Mesendoderm (in vitro differentiated cells): ENCODE results near the gene NEURL1.

Experiments
- DNase-seq: peaks from one replicate; pipeline ENCODE4 v3.0.0; 2013
- H2AK5ac ChIP-seq: 2 replicates; pipeline ENCODE4 v1.6.1; 2013; ENCODE audit warnings: low read length, inconsistent platforms
- H2BK120ac ChIP-seq: 2 replicates; pipeline ENCODE4 v1.6.1; 2013; ENCODE audit warnings: low read depth, mild to moderate bottlenecking, low read length, moderate library complexity, mixed read lengths
- H2BK15ac ChIP-seq: replicated peaks from 2 replicates; pipeline ENCODE4 v1.6.1; 2013; ENCODE audit warnings: low read depth, mild to moderate bottlenecking, moderate library complexity
- H2BK5ac ChIP-seq: 2 replicates; pipeline ENCODE4 v1.6.1; 2013; ENCODE audit warnings: low read length, inconsistent platforms
- H3K18ac ChIP-seq: 2 replicates; pipeline ENCODE4 v1.6.1; 2013; ENCODE audit warnings: mild to moderate bottlenecking, low read length, mixed read lengths
- H3K23ac ChIP-seq: one replicate; pipeline ENCODE4 v1.6.1; 2013; ENCODE audit warnings: low read length
- H3K27ac ChIP-seq: 2 replicates; pipeline ENCODE4 v1.5.1; 2013; ENCODE audit warnings: low read depth, mild to moderate bottlenecking, inconsistent platforms, low read length, moderate library complexity
- H3K27me3 ChIP-seq: 2 replicates; pipeline ENCODE4 v1.6.1; 2013; ENCODE audit warnings: low read length, control low read depth, mild to moderate bottlenecking, inconsistent platforms; ENCODE audit not compliant: insufficient read depth, poor library complexity
- H3K36me3 ChIP-seq: 2 replicates; pipeline ENCODE4 v1.6.1; 2013; ENCODE audit warnings: low read length, inconsistent platforms; ENCODE audit not compliant: control insufficient read depth, insufficient read depth
- H3K4ac ChIP-seq: one replicate; pipeline ENCODE4 v1.6.1; 2013; ENCODE audit warnings: low read depth, mild to moderate bottlenecking, low read length, moderate library complexity
- H3K4me1 ChIP-seq: 2 replicates; pipeline ENCODE4 v1.6.1; 2013; ENCODE audit warnings: low read depth, low read length, inconsistent platforms; ENCODE audit not compliant: control insufficient read depth
- H3K4me2 ChIP-seq: 2 replicates; pipeline ENCODE4 v1.6.1; 2013; ENCODE audit warnings: low read length
- H3K4me3 ChIP-seq: 2 replicates; pipeline ENCODE4 v1.5.1; 2013; ENCODE audit warnings: mild to moderate bottlenecking, low read length
- H3K56ac ChIP-seq: one replicate; pipeline ENCODE4 v1.6.1; 2013; ENCODE audit warnings: low read length
- H3K79me1 ChIP-seq: 2 replicates; pipeline ENCODE4 v1.6.1; 2013; ENCODE audit warnings: low read length, inconsistent platforms
- H3K79me2 ChIP-seq: 2 replicates; pipeline ENCODE4 v1.6.1; 2013; ENCODE audit warnings: mild to moderate bottlenecking, low read length; ENCODE audit not compliant: control insufficient read depth, insufficient read depth
- H3K9ac ChIP-seq: 2 replicates; pipeline ENCODE4 v1.6.1; 2013; ENCODE audit warnings: low read length, inconsistent platforms
- H4K5ac ChIP-seq: one replicate; pipeline ENCODE4 v1.6.1; 2013; ENCODE audit warnings: low read length
- H4K8ac ChIP-seq: one replicate; pipeline ENCODE4 v1.6.1; 2013; ENCODE audit warnings: low read depth, mild to moderate bottlenecking, control low read depth, low read length, moderate library complexity
- WGBS: extraction: QIAGEN DNeasy Blood & Tissue Kit; methylation state at CpG from one replicate; pipeline ENCODE4 v1.1.7; 2013; ENCODE audit warnings: low lambda C conversion rate, missing lambda C conversion rate; ENCODE audit not compliant: insufficient coverage; ENCODE audit errors: extremely low coverage; 5-methylcytosine and 5-hydroxymethylcytosine counted together

NEURL1 gene

GRCh38 chr10:103571656-103571975 is 78.1 kb downstream of the NEURL1 start:
- Histone ChIP-seq H3K4ac (no peak overlapping the region), H3K36me3 (no peaks in the 10 kb centered on the region), H2BK5ac (no peak overlapping the region), H3K4me2 (no peak overlapping the region), H3K27ac (no peak overlapping the region), H3K79me1 (no peaks in the 10 kb centered on the region), H3K4me3 (no peak overlapping the region), H3K23ac (no peak overlapping the region), H4K8ac (no peak overlapping the region), H3K18ac (no peak overlapping the region), H3K79me2 (no peaks in the 10 kb centered on the region), H2AK5ac (no peak overlapping the region), H3K56ac (no peak overlapping the region), H4K5ac (no peak overlapping the region), H3K4me1 (no peaks in the 10 kb centered on the region), H2BK120ac (no peak overlapping the region), H3K27me3 (no peaks in the 10 kb centered on the region), H2BK15ac (no peak overlapping the region), H3K9ac (no peak overlapping the region)
- no CpG with 5 or more reads among the region's 18 CpGs for WGBS
- no peak for DNase-seq

GRCh38 chr10:103572347-103573204 is 79.1 kb downstream of the NEURL1 start:
- Histone ChIP-seq H3K4ac (no peak overlapping the region), H3K36me3 (no peaks in the 10 kb centered on the region), H3K27ac (no peak overlapping the region), H2BK15ac (no peak overlapping the region), H2BK120ac (no peak overlapping the region), H3K27me3 (no peaks in the 10 kb centered on the region), H2AK5ac (no peak overlapping the region), H3K4me1 (no peaks in the 10 kb centered on the region), H3K9ac (no peak overlapping the region), H4K8ac (no peak overlapping the region), H3K18ac (no peak overlapping the region), H4K5ac (no peak overlapping the region), H3K79me1 (no peaks in the 10 kb centered on the region), H3K4me3 (no peak overlapping the region), H3K4me2 (no peak overlapping the region), H2BK5ac (no peak overlapping the region), H3K79me2 (no peaks in the 10 kb centered on the region), H3K23ac (no peak overlapping the region), H3K56ac (no peak overlapping the region)
- WGBS = no CpG with 5 or more reads among the region's 10 CpGs
- DNase-seq = no peak

GRCh38 chr10:103573205-103573487 is 79.6 kb downstream of the NEURL1 start:
- Histone ChIP-seq H3K79me1 (no peaks in the 10 kb centered on the region), H2BK120ac (no peak overlapping the region), H3K4me1 (no peaks in the 10 kb centered on the region), H3K56ac (no peak overlapping the region), H2BK5ac (no peak overlapping the region), H3K4ac (no peak overlapping the region), H4K8ac (no peak overlapping the region), H3K23ac (no peak overlapping the region), H4K5ac (no peak overlapping the region), H3K27me3 (no peaks in the 10 kb centered on the region), H2AK5ac (no peak overlapping the region), H3K79me2 (no peaks in the 10 kb centered on the region), H3K18ac (no peak overlapping the region), H3K27ac (no peak overlapping the region), H3K4me3 (no peak overlapping the region), H3K9ac (no peak overlapping the region), H3K36me3 (no peaks in the 10 kb centered on the region), H2BK15ac (no peak overlapping the region), H3K4me2 (no peak overlapping the region)
- no CpG with 5 or more reads among the region's 7 CpGs for WGBS
- no peak for DNase-seq

GRCh38 chr10:103574097-103575061 is 80.9 kb downstream of the NEURL1 start:
- Histone ChIP-seq H3K4me2 (no peak overlapping the region), H3K4me1 (no peaks in the 10 kb centered on the region), H2AK5ac (no peak overlapping the region), H3K36me3 (no peaks in the 10 kb centered on the region), H3K56ac (no peak overlapping the region), H3K27ac (no peak overlapping the region), H3K18ac (no peak overlapping the region), H3K9ac (no peak overlapping the region), H4K8ac (no peak overlapping the region), H2BK120ac (no peak overlapping the region), H4K5ac (no peak overlapping the region), H3K4ac (no peak overlapping the region), H3K27me3 (no peaks in the 10 kb centered on the region), H2BK5ac (no peak overlapping the region), H3K4me3 (no peak overlapping the region), H2BK15ac (no peak overlapping the region), H3K79me2 (no peaks in the 10 kb centered on the region), H3K23ac (no peak overlapping the region), H3K79me1 (no peaks in the 10 kb centered on the region)
- DNase-seq = no peak
- WGBS = no CpG with 5 or more reads among the region's 16 CpGs

- no peak overlapping the region for H3K56ac ChIP-seq
- H3K27me3 ChIP-seq = no peaks in the 10 kb centered on the region
- H3K4me2 ChIP-seq = no peak overlapping the region
- H3K4me1 ChIP-seq = no peaks in the 10 kb centered on the region
- no peak overlapping the region for H2BK5ac ChIP-seq
- H3K27ac ChIP-seq = no peak overlapping the region
- no peaks in the 10 kb centered on the region for H3K79me1 ChIP-seq
- H4K8ac ChIP-seq = no peak overlapping the region
- no peak overlapping the region for H3K9ac ChIP-seq
- no peak overlapping the region for H2BK120ac ChIP-seq
- no peak overlapping the region for H3K23ac ChIP-seq
- no peak overlapping the region for H3K18ac ChIP-seq
- no peak overlapping the region for H2AK5ac ChIP-seq
- DNase-seq = no peak
- no peak overlapping the region for H3K4me3 ChIP-seq
- no peaks in the 10 kb centered on the region for H3K79me2 ChIP-seq
- H4K5ac ChIP-seq = no peak overlapping the region
- H3K4ac ChIP-seq = no peak overlapping the region
- no peaks in the 10 kb centered on the region for H3K36me3 ChIP-seq
- H2BK15ac ChIP-seq = no peak overlapping the region
- no CpG with 5 or more reads among the region's 6 CpGs for WGBS
These were observed 82.0 kb downstream of the NEURL1 start for GRCh38 chr10:103575416-103576075.
